Endothelial cell (in vitro differentiated cells): ENCODE measurements around the gene NEIL1. TPM values are rescaled to one million over a fixed set of nuclear protein-coding genes. Genes with fewer than 3 reads are reported as not detected.

Experiments
- DNase-seq: peaks from one replicate; pipeline ENCODE4 v3.0.0; 2021; ENCODE audit warnings: low spot score
- H3K27ac Mint-ChIP-seq: one replicate; pipeline ENCODE4 v1.8.0; 2021; ENCODE audit warnings: mixed read lengths, inconsistent platforms; ENCODE audit not compliant: unreplicated experiment
- H3K27me3 Mint-ChIP-seq: one replicate; pipeline ENCODE4 v1.8.0; 2021; ENCODE audit warnings: mild to moderate bottlenecking, moderate library complexity, mixed read lengths, inconsistent platforms; ENCODE audit not compliant: unreplicated experiment
- H3K36me3 Mint-ChIP-seq: one replicate; pipeline ENCODE4 v1.8.0; 2021; ENCODE audit warnings: mild to moderate bottlenecking, low read depth, mixed read lengths, inconsistent platforms; ENCODE audit not compliant: unreplicated experiment
- H3K4me1 Mint-ChIP-seq: one replicate; pipeline ENCODE4 v1.8.0; 2021; ENCODE audit warnings: mild to moderate bottlenecking, mixed read lengths, inconsistent platforms; ENCODE audit not compliant: unreplicated experiment
- H3K4me3 Mint-ChIP-seq: one replicate; pipeline ENCODE4 v1.8.0; 2021; ENCODE audit warnings: mild to moderate bottlenecking, mixed read lengths, inconsistent platforms; ENCODE audit not compliant: unreplicated experiment
- H3K9me3 Mint-ChIP-seq: one replicate; pipeline ENCODE4 v1.8.0; 2021; ENCODE audit warnings: mixed read lengths, inconsistent platforms; ENCODE audit not compliant: unreplicated experiment
- CTCF ChIP-seq: fragments of 200-600 bp; sonication (generic); IDR thresholded peaks from one replicate; pipeline ENCODE4 v1.5.0; 2021; ENCODE audit warnings: antibody characterized with exemption; ENCODE audit not compliant: unreplicated experiment
- total RNA-seq: library from RNA; stranded (reverse); fragmentation: NEBNext Ultra II Directional; extraction: Animal tissue kit (Norgen Biotek cat#: 25700); gene quantifications from one replicate; pipeline ENCODE4 v1.2.1, GENCODE V29; 2021; ENCODE audit not compliant: unreplicated experiment

The NEIL1 gene
- total RNA-seq, 1 donor from 2014 or later = 149 TPM

DNA sequence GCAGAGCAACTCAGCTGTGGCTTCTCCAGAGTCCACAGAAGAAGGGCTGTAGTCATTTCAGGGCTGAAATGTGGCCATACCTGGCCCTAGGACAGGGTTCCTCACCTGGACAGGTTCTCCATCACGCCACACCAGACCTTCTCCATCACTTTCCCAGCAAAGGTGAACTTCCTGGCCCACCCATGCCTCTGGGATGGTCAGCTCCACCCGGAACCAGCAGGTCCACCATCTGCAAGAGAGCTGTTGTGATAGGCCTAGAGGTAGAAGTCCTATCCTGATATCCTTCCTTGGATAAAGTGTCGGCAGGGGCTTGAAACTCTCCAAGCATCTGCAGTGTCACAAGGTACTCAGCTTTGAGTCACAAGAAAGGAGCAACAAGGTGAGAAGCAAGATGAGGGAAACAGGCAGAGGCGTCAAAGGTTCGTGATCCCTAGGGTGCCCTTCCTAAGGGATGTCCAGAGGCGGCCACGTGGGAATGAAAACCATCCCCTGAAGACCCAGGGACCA lies 20.6 kb downstream of the NEIL1 start:
- TF ChIP-seq CTCF = no peak
- Mint-ChIP-seq H3K4me3 (peak overlapping the region; percentile 86), H3K9me3 (no peaks in the 10 kb centered on the region), H3K27ac (peak overlapping the region; percentile 83), H3K4me1 (peaks cover 38% of the 10 kb centered on the region), H3K36me3 (peaks cover 21% of the 10 kb centered on the region), H3K27me3 (peaks cover 6% of the 10 kb centered on the region)
- no peak for DNase-seq

DNA sequence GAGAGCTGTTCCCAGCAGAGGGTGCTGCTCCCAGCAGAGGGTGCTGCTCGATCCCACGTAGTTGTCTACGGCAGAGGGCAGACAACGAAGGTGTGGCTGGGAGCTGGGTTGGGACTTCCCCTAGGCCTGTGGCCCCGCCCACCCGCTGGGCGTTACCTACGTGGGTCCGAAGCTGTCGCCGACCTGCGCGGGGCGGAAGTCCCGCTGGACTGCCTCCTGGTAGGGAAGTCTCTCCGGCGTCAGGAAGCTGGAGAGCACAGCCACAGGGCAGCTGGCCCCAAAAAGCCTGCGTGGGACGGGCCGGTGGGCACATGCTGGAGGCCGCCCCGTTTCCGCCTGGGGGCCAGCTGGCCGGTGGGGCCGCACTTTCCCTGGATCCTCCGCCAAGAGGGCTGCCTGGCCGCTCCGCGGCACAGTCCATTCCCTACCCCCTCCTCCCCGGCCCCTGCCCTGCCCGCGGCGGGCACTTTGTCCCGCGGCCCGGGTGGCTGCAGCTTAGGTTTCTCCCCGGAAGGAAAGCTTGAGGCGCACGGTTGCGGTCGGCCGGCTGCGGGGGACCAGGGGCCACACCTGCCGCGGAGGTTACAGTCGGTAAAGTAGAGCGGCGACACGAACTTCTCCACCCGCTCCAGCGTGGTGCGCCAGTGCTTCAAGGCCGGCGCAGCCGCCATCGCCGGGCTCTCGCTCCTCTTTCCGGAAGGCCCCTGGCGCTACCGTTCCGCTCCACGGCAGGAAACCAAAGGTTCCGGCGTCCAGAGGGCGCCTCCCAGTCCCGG lies 21.3 kb downstream of the NEIL1 start, which contains the start of gene MAN2C1:
TSS of gene MAN2C1 (minus strand) at position 695 of the 776 bp plus-strand sequence. CDS start at position 671, 24 bp downstream.
- Mint-ChIP-seq H3K27ac (peak within 1 kb of the TSS; percentile 96), H3K36me3 (peaks cover 21% of the 10 kb centered on the region), H3K4me3 (peak within 1 kb of the TSS; percentile 88), H3K27me3 (peaks cover 6% of the 10 kb centered on the region), H3K4me1 (peaks cover 43% of the 10 kb centered on the region), H3K9me3 (no peaks in the 10 kb centered on the region)
- peak; percentile 91 for DNase-seq
- TF ChIP-seq CTCF = no peak

GRCh38 chr15:75368689-75369239 lies 21.9 kb downstream of the NEIL1 start:
- Mint-ChIP-seq H3K9me3 (no peaks in the 10 kb centered on the region), H3K36me3 (peaks cover 20% of the 10 kb centered on the region), H3K27ac (peak overlapping the region; percentile 96), H3K27me3 (peaks cover 6% of the 10 kb centered on the region), H3K4me3 (peak overlapping the region; percentile 88), H3K4me1 (peaks cover 44% of the 10 kb centered on the region)
- no peak for DNase-seq
- TF ChIP-seq CTCF = no peak

DNA sequence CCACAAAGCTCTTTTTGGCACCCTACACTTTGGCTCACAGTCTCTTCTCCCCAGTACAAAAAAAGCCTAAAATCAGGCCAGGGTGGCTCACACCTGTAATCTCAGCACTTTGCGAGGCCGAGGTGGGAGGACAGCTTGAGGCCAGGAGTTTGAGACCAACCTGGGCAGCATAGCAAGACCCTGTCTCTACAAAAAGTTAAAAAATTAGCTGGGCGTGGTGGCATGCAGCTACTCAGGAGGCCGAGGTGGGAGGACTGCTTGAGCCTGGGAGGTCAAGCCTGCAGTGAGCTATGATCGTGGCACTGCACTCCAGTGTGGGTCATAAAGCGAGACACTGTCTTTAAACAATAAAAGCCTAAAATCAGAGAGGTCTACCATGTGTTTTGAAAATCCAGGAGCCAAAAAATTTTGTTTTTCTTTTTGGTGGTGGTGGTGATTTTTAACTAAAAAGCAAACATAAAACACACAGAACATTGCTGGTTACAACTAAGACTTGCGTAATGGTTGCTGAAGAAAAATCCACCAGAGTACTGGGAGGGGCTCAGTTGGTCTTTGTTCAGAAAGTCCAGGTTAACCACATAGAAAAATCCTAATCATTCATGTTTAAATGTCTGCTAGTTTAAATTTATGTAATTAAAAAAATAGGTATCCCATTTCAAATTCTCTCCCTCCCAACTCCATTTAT lies 23.2 kb downstream of the NEIL1 start:
- Mint-ChIP-seq H3K4me1 (peaks cover 51% of the 10 kb centered on the region), H3K27ac (peak overlapping the region; percentile 96), H3K4me3 (peak overlapping the region; percentile 88), H3K36me3 (peaks cover 24% of the 10 kb centered on the region), H3K9me3 (no peaks in the 10 kb centered on the region), H3K27me3 (peaks cover 6% of the 10 kb centered on the region)
- DNase-seq = no peak
- no peak for TF ChIP-seq CTCF
